HG02970 (cell line): ENCODE measurements around the gene SPDYE16.
"Not testable (repeated sequence)": the region's sequence is repeated elsewhere in the genome, so short reads cannot be mapped to it uniquely, and the experiment has no call there.

Experiments used
- ATAC-seq: cut with Tn5 transposase; IDR thresholded peaks from one replicate; pipeline ENCODE4 v1.9.1; 2021; ENCODE audit warnings: mild to moderate bottlenecking, moderate library complexity, moderate number of reproducible peaks; ENCODE audit not compliant: unreplicated experiment, low FRiP score

The SPDYE16 gene

GRCh38 chr7:76543197-76543596 is at the start of gene SPDYE16:
SPDYE16 (minus strand) TSS chr7:76543297; CDS start chr7:76541459, 1,838 bp downstream.
- ATAC-seq = not testable (repeated sequence)

- ATAC-seq = not testable (repeated sequence)
Observed at GRCh38 chr7:76592694-76593093, 49.6 kb upstream of the SPDYE16 start.

GRCh38 chr7:76591602-76592304 is 48.7 kb upstream of the SPDYE16 start:
- ATAC-seq = not testable (repeated sequence)

- not testable (repeated sequence) for ATAC-seq
Observed at GRCh38 chr7:76591033-76591432, 47.9 kb upstream of the SPDYE16 start.

GRCh38 chr7:76588586-76588985 is 45.5 kb upstream of the SPDYE16 start:
- not testable (repeated sequence) for ATAC-seq

GRCh38 chr7:76586585-76587315 is 43.7 kb upstream of the SPDYE16 start:
- not testable (repeated sequence) for ATAC-seq

GRCh38 chr7:76583636-76584281 is 40.7 kb upstream of the SPDYE16 start:
- not testable (repeated sequence) for ATAC-seq

GRCh38 chr7:76582848-76583631 is 39.9 kb upstream of the SPDYE16 start:
- ATAC-seq = not testable (repeated sequence)

- not testable (repeated sequence) for ATAC-seq
Observed at GRCh38 chr7:76575919-76576655, 33.0 kb upstream of the SPDYE16 start.

GRCh38 chr7:76575431-76575830 is 32.3 kb upstream of the SPDYE16 start:
- not testable (repeated sequence) for ATAC-seq

GRCh38 chr7:76572296-76572695 is 29.2 kb upstream of the SPDYE16 start:
- ATAC-seq = not testable (repeated sequence)

- ATAC-seq = not testable (repeated sequence)
Observed at GRCh38 chr7:76570324-76570775, 27.3 kb upstream of the SPDYE16 start.

GRCh38 chr7:76568742-76569141 is 25.6 kb upstream of the SPDYE16 start:
- ATAC-seq = not testable (repeated sequence)

- ATAC-seq = not testable (repeated sequence)
Observed at GRCh38 chr7:76567753-76568152, 24.7 kb upstream of the SPDYE16 start.

GRCh38 chr7:76567311-76567710 is 24.2 kb upstream of the SPDYE16 start:
- ATAC-seq = not testable (repeated sequence)

GRCh38 chr7:76565001-76565400 is 21.9 kb upstream of the SPDYE16 start:
- ATAC-seq = not testable (repeated sequence)

- not testable (repeated sequence) for ATAC-seq
Observed at GRCh38 chr7:76561342-76561741, 18.2 kb upstream of the SPDYE16 start.

GRCh38 chr7:76560157-76560556 is 17.1 kb upstream of the SPDYE16 start:
- ATAC-seq = not testable (repeated sequence)

GRCh38 chr7:76559685-76560084 is 16.6 kb upstream of the SPDYE16 start:
- ATAC-seq = not testable (repeated sequence)
